HG03565 (cell line): Measurements from ENCODE around the gene OBSCN.

Experiments
- ATAC-seq: cut with Tn5 transposase; IDR thresholded peaks from one replicate; pipeline ENCODE4 v1.9.1; 2021; ENCODE audit warnings: mild to moderate bottlenecking, moderate library complexity; ENCODE audit not compliant: unreplicated experiment

The OBSCN gene

DNA sequence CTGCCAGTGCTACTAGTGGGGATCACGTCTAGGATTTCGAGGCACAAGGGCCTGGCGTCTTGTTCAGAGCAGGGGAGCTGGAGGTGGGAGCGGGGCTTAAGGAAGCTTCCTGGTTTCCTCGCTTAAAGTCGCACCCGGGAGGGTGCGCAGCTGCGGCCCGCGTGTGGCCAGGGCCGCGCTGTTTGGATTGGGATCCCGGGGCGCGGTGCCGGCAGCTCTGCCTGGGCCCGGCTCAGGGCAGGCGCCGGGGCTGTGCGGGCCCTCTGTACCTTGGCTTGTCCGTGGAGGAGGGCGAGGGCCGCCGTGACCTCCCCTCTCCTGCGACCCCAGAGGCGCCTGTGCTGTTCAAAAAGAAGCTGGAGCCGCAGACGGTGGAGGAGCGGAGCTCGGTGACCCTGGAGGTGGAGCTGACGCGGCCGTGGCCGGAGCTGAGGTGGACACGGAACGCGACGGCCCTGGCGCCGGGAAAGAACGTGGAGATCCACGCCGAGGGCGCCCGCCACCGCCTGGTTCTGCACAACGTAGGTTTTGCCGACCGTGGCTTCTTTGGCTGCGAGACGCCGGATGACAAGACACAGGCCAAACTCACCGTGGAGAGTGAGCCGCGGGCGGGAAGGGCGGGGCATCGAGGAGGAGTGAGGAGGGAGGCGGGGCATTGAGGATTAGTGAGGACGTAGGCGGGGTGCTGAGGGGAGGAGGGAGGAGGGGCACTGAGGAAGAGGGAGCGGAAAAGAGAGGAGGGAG is 67.8 kb downstream of the OBSCN start:
- ATAC-seq: no peak

DNA sequence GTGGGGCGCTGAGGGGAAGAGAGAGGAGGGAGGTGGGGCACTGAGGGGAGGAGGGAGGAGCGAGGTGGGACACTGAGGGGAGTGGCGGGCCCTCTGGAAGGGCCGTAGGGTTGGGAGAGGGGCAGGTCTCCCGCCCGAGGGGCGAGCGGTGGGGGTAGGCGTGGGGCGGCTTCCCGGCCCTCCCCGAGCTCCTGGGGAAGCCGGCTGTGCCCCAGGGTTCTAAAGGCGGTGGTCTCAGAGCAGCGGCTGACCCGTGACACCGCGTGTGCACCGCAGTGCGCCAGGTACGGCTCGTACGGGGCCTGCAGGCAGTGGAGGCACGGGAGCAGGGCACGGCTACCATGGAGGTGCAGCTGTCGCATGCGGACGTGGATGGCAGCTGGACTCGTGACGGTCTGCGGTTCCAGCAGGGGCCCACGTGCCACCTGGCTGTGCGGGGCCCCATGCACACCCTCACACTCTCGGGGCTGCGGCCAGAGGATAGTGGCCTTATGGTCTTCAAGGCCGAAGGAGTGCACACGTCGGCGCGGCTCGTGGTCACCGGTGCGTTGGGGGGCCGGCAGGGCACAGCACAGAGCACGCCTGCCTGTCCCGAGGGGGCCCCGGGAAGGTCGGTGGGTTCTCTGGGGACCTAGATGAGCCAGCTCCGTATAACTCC is 68.5 kb downstream of the OBSCN start:
- no peak for ATAC-seq

DNA sequence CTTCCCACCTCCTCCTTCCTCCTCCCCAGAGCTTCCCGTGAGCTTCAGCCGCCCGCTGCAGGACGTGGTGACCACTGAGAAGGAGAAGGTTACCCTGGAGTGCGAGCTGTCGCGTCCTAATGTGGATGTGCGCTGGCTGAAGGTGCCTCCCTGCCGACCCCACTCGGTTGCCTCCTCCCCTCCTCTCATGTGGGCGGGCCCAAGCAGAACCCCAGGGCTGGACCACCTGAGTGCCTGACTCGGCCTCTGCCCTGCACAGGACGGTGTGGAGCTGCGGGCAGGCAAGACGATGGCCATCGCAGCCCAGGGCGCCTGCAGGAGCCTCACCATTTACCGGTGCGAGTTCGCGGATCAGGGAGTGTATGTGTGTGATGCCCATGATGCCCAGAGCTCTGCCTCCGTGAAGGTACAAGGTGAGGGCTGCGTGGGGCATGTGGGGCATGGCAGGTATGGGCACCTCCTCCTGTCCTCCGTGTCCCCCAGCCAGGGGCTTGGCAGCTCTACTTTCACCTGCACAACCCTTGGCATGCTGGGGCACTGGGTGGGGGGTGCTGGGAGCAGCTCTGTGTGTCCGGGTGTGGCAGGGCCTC is 69.2 kb downstream of the OBSCN start:
- ATAC-seq: no peak

DNA sequence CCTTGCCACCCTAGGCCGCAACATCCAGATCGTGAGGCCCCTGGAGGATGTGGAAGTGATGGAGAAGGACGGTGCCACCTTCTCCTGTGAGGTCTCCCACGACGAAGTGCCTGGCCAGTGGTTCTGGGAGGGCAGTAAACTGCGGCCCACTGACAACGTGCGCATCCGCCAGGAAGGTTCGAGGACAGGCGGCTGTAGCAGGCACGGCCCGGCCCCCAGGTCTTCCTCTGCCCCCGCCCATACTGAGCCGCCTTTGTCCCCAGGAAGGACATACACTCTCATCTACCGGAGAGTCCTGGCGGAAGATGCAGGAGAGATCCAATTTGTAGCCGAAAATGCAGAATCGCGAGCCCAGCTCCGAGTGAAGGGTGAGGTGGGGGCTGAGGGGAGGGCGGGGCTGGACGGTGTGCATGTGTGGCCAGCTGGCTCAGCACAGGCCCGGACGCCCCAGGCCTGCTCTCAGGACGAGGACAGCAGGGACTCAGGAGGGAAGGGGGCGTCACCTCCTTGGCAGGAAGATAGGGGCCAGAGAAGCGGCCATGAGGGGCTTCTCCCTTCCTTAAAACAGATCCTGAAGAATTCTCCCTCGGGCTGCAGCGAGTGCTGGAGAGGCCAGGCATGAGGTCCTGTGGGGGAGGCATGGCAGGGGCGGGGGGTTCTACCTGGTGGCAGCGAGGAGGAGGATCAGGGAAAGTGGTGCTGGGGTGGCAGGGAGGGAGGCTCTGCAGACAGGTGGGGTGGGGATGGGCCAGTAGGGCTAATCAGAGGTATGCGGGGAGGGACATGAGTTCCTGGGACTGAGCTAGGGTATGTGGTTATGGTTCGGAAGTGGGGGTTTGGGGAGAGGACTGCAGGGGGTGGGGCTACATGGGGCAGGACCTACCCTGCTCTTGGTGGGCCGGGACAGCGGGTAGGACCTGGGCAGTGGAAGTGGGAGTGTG is 69.9 kb downstream of the OBSCN start:
- ATAC-seq: no peak

DNA sequence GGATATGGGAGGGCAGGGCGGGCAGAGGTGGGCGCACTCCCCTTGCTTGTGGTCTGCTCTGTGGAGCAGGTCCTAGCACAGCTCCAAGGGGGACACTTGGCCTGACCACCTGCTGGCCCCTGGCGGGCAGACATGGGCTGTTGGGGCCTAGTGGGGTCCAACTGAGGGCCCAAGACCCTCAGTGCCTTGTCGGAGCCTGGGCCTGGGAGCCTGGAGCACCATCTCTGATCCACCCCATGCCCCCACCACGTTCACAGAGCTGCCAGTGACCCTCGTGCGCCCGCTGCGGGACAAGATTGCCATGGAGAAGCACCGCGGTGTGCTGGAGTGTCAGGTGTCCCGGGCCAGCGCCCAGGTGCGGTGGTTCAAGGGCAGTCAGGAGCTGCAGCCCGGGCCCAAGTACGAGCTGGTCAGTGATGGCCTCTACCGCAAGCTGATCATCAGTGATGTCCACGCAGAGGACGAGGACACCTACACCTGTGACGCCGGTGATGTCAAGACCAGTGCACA is 70.6 kb downstream of the OBSCN start:
- no peak for ATAC-seq

DNA sequence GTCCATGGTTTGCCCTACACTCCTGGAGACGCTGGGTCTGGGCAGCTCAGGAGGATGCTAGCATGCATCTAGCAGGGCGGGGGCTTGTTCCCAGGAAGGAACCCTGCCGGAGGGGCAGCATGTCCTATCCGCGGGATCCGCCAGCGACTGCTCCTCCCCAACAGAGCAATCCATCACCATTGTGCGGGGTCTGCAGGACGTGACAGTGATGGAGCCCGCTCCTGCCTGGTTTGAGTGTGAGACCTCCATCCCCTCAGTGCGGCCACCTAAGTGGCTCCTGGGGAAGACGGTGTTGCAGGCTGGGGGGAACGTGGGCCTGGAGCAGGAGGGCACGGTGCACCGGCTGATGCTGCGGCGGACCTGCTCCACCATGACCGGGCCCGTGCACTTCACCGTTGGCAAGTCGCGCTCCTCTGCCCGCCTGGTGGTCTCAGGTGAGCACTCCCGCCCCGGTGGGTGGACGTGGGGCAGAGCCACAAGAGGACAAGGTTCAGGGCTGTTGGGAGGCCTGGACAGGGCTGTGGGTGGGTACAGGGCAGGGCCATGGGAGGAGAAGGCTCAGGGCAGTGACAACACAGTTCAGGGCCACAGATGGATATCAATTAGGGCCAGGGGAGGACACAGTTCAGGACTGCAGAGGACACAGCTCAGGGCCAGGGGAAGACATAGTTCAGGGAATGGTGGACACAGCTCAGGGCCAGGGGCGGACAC is 71.3 kb downstream of the OBSCN start:
- no peak for ATAC-seq

DNA sequence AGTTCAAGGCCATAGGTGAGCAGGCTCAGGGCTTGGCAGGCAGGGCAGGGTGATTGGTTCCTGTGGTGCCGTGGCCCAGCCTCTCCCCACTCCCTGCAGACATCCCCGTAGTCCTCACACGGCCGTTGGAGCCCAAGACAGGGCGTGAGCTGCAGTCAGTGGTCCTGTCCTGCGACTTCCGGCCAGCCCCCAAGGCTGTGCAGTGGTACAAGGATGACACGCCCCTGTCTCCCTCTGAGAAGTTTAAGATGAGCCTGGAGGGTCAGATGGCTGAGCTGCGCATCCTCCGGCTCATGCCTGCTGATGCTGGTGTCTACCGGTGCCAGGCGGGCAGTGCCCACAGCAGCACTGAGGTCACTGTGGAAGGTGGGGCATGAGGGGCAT is 71.9 kb downstream of the OBSCN start:
- ATAC-seq: no peak

DNA sequence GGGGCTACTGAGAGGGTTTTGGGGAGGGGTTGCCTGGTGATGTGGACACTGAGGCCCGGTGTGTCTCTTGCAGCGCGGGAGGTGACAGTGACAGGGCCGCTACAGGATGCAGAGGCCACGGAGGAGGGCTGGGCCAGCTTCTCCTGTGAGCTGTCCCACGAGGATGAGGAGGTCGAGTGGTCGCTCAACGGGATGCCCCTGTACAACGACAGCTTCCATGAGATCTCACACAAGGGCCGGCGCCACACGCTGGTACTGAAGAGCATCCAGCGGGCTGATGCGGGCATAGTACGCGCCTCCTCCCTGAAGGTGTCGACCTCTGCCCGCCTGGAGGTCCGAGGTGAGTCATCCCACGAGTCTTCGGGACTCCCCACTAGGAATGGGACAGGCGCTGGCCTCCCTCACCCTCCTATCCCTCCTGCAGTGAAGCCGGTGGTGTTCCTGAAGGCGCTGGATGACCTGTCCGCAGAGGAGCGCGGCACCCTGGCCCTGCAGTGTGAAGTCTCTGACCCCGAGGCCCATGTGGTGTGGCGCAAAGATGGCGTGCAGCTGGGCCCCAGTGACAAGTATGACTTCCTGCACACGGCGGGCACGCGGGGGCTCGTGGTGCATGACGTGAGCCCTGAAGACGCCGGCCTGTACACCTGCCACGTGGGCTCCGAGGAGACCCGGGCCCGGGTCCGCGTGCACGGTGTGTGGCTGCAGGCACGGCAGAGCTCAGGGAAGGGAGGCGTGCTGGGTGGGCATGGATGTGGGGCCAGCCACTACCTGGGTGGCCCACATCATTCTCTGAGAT is 72.5 kb downstream of the OBSCN start:
- ATAC-seq: no peak

DNA sequence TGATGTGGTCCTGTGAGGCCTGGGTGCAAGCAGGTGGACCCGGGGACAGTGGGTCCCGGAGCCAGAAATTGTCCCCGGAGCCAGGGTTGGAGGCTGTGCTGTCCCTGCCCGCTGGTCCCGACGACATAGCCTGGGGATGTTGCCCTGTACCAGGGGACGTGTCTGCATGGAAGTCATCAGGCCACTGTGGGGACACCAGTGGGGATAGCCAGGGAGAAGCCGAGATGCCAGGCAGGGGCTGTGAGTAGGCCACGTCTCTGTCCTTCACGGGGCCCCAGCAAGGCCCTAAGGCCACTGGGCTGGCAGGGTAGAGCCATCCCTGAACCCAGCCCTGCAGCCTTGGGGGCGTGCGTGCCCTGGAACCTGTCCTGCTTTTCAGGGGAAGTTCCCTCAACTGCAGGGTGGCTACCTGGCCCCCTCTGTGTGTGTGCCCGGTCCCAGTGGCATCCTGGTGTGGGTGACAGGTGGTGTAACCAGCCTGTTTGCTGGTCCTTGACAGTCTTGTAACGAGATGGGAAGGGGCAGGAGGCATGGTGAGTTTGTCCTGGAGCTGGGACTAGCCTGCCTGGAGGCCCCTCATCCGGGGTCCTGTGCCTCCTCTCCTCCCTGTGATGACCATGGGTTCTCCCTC is 73.2 kb downstream of the OBSCN start:
- no peak for ATAC-seq

DNA sequence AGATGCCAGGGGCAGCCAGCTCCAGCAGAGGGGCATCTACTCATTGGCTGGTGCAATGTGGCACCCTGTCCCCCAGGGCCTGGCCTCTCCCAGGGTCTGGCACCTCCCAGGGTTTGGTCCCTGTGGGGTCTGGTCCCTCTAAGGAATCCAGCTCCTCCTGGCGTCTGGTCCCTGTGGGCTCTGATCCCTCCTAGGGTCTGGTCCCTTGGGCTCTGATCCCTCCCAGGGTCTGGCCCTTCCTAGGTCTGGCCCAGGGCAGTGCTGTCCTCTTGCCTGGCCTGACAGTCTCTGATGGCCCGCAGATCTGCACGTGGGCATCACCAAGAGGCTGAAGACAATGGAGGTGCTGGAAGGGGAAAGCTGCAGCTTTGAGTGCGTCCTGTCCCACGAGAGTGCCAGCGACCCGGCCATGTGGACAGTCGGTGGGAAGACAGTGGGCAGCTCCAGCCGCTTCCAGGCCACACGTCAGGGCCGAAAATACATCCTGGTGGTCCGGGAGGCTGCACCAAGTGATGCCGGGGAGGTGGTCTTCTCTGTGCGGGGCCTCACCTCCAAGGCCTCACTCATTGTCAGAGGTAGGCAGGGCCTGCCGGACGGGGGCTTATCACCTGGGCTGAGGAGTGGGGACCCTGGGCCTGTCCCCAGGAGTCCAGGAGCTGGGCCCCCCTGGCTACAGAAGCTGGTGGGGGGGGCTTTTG is 73.9 kb downstream of the OBSCN start:
- ATAC-seq: no peak

DNA sequence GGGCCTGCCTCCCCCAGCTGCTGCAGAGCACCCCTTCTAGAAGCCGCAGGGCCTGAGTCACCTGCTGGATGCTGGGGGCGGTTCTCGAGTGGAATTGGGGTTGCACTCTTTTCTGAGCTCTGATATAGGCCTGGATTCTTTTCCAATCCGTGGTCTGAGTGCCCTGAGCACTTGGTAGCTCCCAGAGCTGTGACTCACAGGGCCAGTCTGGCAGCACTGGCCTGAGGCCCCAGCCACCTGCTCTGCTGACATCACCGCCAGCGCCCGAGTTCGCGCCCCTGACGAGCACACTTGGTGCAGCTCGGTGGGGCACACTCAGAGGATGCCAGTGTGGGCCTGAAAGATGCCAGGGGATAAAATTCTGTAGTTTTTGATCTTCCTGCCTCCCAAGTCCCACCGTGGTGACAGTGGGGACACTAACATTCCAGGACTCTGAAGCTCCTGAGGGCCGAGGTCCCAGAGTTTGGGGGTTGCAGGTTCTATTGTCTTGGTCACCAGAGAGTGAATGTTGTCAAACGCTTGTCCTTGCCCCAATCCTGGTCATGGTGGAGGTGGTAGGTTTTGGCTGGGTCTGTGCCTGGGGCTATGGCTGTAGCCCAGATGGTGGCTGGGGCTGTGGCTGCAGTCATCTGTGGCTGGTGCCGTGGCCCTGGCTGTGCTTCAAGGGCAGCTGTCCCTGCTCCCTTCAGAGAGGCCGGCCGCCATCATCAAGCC is 74.6 kb downstream of the OBSCN start:
- ATAC-seq: no peak

DNA sequence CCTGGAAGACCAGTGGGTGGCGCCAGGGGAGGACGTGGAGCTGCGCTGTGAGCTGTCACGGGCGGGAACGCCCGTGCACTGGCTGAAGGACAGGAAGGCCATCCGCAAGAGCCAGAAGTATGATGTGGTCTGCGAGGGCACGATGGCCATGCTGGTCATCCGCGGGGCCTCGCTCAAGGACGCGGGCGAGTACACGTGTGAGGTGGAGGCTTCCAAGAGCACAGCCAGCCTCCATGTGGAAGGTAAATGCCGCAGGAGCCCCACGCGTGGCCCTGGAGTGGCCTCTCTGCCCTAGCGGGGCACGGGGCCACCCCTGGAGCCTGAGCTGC is 75.2 kb downstream of the OBSCN start:
- no peak for ATAC-seq

DNA sequence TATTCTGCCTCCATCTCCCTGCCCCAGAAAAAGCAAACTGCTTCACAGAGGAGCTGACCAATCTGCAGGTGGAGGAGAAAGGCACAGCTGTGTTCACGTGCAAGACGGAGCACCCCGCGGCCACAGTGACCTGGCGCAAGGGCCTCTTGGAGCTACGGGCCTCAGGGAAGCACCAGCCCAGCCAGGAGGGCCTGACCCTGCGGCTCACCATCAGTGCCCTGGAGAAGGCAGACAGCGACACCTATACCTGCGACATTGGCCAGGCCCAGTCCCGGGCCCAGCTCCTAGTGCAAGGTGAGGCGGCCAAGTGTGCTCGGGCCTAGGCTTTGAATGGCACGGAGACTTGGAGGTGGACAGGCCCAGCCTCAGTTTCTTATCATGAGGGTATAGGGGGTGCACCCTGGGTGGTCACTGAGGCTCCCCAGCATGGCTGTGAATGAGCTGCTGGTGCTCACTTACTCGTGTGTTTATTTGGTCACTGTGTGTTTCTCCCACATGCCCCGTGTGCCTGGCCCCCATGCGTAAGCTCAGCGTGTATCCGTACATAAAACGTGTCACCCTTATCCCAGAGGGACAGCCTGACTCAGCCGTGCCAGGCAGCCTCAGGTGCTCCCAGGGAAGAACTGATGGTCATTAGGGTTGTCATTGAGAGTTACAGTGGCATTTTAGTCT is 75.8 kb downstream of the OBSCN start:
- ATAC-seq: no peak

DNA sequence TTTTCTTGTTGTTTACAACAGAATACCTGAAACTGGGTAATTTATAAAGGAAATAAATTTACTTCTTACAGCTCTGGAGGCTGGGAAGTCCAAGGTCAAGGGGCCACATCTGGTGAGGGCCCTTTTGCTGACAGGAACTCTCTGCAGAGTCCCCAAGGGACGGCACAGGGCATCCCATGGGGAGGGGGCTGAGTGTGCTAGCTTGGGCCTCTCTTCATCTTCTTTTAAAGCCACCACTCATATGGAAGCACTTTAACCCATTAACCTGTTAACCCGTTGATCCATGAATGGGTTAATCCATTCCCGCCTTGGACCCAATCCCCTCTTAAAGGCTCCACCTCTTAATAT is 76.3 kb downstream of the OBSCN start:
- ATAC-seq: no peak

DNA sequence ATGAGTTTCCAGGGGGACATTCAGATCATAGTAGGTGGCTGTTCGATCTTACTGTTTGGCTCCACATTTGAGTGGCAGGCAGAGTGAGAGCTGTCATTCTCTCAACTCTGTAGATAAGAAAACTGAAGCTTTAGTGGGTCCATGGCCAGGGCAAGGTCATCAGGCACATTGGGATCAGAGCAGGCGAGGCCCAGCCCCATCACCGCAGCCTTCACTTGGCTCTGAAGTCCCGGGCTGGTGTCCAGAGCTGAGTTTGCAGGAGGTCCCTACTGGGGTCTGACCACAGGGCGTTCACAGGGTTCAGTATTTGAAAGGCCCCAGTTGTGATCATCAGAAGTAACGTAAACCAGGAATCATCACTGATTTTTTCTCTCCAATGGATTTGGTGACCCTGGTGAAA is 76.7 kb downstream of the OBSCN start:
- no peak for ATAC-seq

DNA sequence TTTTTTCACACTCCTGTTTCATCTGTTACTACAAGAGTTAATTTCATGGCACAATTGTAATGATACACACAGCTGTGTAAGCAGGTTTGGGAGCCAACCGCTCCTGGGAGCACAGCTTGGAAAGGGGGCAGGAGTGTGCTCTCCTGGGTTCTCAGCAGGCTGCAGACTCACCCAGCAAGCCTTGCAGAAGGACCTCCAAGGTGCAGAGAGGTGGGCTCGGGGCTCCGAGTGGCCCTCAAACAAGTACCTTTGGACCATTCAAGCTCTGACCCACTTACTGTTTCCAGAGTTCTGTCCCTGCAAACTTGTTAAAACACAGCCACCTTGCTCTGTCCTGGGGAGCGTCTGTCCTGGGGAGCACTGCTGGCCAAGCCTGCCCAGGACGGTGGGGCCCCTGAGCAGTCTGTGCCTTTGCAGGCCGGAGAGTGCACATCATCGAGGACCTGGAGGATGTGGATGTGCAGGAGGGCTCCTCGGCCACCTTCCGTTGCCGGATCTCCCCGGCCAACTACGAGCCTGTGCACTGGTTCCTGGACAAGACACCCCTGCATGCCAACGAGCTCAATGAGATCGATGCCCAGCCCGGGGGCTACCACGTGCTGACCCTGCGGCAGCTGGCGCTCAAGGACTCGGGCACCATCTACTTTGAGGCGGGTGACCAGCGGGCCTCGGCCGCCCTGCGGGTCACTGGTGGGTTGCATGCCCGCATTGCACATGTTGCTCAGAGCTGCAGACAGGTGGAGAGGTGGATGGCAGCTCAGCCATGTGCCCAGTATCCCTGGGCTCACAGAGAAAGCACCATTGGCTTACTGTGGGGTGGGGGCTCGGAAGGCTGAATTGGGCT is 78.0 kb downstream of the OBSCN start:
- ATAC-seq: no peak
